Medulla oblongata (tissue), 1 donor: ENCODE data around the gene RNF113B.

Experiments
- DNase-seq: peaks from one replicate; pipeline ENCODE4 v3.0.0-alpha.2; 2015; ENCODE audit errors: extremely low spot score

The RNF113B gene

GRCh38 chr13:98203646-98204326 is 26.7 kb upstream of the RNF113B start:
- DNase-seq: no peak

- no peak for DNase-seq
These were observed 24.9 kb upstream of the RNF113B start for GRCh38 chr13:98201984-98202383.

- DNase-seq: no peak
These were observed 24.1 kb upstream of the RNF113B start for GRCh38 chr13:98201189-98201588.

GRCh38 chr13:98200211-98200878 is 23.3 kb upstream of the RNF113B start:
- DNase-seq: no peak

DNA sequence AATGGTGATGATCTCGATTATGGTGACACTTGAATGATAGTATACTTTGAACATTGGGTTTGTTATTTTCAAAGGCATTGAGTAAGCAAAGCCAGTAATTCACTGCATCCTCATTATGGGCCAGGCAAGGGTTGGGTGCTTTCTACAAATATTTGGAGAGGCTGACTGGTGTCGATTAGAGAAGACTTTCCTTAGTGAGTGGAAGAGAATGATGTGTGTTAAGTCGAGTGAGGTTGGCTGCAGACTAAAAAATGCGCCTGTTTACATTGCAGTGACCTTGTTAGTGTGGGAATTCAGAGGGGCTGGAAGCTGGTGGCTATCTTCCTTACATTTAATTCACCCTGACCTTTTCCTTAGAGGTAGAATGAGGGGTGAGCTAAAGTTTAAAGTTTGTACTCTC is 22.4 kb upstream of the RNF113B start:
- DNase-seq: no peak

GRCh38 chr13:98198683-98199082 is 21.6 kb upstream of the RNF113B start:
- no peak for DNase-seq

DNA sequence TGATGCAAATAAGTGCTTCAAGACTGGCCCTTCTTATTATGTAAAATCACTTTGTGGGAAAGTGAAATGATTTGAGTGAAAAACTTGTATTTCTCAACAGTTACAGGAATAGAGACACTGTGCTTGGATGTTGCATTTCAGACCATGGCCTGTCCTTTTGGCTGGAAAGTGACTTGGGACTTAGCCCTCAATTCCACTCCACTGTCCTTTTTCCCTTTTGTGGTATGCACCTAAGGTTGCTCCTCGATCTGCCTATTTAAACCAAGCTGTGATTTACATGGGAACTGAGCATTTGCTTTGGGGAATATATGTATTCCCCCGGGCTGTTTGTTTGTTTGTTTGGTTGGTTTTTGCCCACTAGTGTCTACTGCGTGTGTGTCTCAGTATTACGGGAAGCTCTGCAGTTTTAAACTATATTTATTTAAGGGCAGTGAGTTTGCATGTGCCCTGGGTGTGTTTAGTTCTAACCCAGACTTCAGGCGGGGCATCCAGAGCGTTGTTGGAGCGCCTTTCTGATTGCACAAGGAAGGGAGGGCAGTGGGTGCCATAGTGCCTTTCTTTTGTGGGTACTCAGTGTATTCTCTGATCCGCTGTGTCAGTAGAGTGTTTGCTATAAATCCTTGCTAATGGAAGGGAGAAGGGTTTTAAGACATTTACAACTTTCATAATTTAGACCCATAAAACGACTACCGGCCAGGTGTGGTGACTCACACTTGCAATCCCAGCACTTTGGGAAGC is 18.2 kb upstream of the RNF113B start:
- no peak for DNase-seq

DNA sequence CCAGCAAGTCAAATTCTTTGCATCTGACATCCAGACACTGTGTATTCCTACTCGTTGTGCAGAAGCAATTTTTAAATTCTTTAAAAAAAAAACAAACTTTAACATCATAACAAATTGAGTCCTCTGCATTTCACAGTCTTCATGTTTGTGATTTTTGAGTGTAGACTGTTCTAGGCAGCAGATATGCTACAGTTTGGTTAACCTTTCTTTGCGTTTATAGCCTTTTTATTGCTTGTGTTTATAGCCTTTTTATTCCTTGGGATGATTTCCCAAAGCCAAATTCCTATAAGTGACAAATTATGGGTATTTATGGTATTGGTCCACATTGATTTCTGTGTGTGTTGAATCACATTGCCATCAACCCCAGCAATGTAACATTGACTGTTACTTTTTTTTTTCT is 14.9 kb upstream of the RNF113B start:
- DNase-seq: no peak

DNA sequence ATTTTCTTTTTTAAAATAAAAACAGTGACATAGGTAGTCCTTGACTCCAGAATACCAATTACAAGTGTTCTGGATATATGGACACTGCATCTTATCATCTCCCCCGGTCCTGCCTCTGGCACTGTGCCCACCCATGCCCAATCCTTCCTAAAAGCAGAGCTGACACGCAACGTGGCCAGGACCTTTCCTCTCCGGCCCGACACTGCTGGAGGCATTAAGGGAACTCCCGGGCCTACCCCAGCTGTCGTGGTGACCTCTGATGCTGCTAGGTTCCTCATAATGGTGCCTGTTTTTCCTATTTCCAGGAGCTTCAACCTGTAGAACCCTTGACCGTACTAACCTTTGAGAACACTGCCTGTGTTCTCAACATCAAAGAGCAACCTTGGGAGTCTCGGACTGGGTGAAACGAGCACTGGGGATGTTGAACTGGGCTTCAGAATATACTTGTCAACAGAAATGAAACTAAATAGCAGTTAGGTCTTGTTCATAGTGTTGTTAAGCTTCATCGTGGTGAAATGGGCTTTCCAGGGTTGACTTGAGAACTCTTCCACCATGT is 13.9 kb upstream of the RNF113B start:
- DNase-seq: no peak

DNA sequence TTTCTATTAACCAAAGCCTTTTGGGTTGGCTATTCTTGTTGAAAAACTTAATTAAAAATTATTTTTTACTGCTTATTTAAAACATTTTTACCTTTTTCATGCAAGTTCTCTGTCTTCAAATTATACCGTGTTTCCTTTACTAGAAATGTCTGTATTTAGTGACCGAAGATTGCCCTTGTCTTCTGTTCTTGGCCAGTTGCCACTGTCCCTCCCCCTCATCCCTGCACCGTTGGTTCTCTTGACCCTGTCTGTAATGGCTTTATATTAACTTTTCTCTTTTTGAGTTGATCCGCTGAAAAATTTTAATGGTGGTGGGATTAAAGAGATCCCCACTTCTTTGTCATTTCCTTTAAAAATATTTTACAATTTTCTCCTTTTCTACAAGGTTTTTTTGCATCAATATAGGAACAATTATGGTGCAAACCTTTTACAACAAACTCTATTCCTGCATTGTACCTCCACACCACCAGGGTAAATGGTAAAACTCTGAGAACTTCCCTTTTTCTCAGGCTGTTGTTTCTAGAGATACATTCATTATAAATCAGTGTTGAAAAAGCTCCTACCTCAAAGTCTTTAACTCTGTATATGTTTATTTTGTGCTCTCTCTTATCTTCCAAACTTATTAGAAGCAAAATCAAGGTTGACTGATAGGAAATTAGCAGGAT is 12.9 kb upstream of the RNF113B start:
- DNase-seq: peak; percentile 27

GRCh38 chr13:98188544-98189166 is 11.6 kb upstream of the RNF113B start:
- no peak for DNase-seq

GRCh38 chr13:98187965-98188261 is 10.8 kb upstream of the RNF113B start:
- DNase-seq: peak; percentile 55

- DNase-seq: no peak
These were observed 10.3 kb upstream of the RNF113B start for GRCh38 chr13:98187155-98187964.

- DNase-seq: no peak
These were observed 7.7 kb upstream of the RNF113B start for GRCh38 chr13:98184792-98185191.

DNA sequence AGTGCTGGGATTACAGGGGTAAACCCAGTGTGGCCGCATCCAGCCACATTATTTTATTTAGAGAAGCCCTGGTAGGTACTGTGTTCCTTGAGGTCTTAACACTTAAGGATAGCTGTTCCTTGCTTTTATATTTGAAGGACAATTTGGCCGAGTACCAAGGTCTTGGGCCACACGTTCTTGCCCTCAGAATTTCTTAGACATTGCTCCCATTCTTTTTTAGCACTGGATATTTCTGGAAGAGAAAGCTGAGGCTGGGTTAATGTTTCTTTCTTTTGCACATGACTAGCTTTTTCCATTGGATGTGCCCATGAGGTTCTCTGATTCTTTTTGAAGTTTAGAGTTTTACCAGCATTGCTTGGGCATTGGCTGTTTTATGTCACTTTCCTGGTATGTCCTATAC is 5.5 kb upstream of the RNF113B start:
- no peak for DNase-seq

DNA sequence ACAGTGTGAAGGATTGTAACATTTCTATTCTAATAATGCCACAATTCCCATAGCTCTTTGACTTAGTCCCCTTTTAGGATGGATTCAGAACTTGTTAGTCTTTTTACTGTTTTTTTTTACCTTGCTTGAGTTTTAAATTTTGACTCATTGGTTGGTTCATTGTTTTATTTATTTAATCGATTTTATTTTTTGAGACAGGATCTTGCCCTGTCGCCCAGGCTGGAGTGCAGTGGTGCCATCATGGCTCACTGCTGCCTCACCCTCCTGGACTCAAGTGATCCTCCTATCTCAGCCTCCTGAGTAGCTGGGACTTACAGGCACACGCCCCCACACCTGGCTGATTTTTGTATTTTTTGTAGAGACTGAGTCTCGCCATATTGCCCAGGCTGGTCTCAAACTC is 5.1 kb upstream of the RNF113B start:
- DNase-seq: no peak

DNA sequence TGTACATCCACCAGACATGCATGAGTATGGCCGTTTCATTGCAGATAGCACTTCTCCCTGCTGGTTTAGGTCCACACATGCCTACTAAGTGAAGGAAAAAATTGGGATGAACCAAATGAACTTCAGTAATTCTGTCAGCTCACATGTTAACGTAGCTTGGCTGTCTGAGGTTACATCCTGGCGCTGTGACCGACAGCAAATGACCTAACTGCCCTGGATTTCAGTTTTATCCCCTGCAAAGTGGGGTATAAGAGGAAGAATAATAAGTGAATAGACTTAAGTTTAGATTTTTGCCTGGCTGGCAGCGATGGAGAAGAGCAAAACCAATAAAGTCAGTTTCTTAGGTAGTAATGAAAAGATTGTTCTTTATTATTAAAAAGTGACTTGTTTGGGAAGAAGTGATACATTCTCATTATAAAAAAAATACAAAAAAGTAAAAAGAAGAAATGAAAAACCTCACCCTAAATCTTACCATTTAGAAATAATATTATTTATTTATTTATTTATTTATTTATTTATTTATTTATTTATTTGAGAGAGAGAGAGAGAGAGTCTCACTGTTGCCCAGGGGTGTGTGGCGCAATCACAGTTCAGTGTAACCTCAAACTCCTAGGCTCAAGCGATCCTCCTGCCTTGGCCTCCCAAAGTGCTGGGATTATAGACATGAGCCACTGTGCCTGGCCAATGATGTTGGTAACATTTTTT is 4.2 kb upstream of the RNF113B start:
- DNase-seq: no peak

DNA sequence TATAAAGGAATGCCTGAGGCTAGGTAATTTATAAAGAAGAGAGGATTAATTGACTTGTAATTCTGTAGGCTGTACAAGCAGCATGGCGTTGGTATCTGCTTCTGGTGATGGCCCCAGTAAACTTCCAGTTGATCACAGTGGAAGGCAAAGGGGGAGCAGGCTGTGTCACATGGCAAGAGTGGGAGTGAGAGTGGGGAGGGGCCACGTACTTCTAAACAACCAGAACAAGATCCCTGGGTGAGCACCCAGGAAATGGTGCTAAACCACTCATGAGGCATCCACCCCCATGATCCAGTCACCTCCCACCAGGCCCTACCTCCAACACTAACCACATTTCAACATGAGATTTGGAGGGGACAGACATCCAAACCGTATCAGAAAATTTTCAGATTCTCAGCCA is 3.0 kb upstream of the RNF113B start:
- DNase-seq: no peak

DNA sequence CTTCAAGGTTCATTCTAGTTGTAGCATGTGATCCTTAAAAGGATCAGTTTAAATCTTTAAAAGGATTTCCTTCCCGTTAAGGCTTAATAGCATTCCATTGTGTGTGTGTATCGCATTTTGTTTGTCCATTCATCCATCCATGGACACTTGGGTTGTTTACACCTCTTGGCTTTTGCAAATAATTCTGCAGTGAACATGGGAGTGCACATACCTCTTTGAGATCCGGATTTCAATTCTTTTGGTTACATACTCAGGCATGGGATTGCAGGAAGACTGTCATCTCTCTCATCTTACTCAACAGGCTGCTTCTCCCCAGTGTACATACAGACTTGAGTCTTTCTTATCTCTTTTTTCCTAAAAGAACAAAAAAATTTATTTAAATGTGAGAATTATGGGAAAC is 1.2 kb downstream of the RNF113B start:
- no peak for DNase-seq

- DNase-seq: no peak
These were observed 2.0 kb downstream of the RNF113B start for GRCh38 chr13:98175043-98175442.
